Measurements from ENCODE around the gene SLC44A3.

- TF ChIP-seq, protein P1, sequence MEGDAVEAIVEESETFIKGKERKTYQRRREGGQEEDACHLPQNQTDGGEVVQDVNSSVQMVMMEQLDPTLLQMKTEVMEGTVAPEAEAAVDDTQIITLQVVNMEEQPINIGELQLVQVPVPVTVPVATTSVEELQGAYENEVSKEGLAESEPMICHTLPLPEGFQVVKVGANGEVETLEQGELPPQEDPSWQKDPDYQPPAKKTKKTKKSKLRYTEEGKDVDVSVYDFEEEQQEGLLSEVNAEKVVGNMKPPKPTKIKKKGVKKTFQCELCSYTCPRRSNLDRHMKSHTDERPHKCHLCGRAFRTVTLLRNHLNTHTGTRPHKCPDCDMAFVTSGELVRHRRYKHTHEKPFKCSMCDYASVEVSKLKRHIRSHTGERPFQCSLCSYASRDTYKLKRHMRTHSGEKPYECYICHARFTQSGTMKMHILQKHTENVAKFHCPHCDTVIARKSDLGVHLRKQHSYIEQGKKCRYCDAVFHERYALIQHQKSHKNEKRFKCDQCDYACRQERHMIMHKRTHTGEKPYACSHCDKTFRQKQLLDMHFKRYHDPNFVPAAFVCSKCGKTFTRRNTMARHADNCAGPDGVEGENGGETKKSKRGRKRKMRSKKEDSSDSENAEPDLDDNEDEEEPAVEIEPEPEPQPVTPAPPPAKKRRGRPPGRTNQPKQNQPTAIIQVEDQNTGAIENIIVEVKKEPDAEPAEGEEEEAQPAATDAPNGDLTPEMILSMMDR (IDR thresholded peaks at IDR 0.05): no peak
- no peak for TF ChIP-seq POLR2A (IDR thresholded peaks at IDR 0.05)
Measured at GRCh38 chr1:94790246-94790645, 29.9 kb upstream of the SLC44A3 start.

All from heart left ventricle (tissue), 13 donors.